HG02678 (cell line): ENCODE measurements around the gene DIS3L2.
"Not testable (repeated sequence)": the region's sequence is repeated elsewhere in the genome, so short reads cannot be mapped to it uniquely, and the experiment has no call there.

ENCODE experiments used
- ATAC-seq: cut with Tn5 transposase; IDR thresholded peaks from one replicate; pipeline ENCODE4 v1.9.1; 2021; ENCODE audit warnings: mild to moderate bottlenecking, moderate library complexity; ENCODE audit not compliant: unreplicated experiment

The DIS3L2 gene

DNA sequence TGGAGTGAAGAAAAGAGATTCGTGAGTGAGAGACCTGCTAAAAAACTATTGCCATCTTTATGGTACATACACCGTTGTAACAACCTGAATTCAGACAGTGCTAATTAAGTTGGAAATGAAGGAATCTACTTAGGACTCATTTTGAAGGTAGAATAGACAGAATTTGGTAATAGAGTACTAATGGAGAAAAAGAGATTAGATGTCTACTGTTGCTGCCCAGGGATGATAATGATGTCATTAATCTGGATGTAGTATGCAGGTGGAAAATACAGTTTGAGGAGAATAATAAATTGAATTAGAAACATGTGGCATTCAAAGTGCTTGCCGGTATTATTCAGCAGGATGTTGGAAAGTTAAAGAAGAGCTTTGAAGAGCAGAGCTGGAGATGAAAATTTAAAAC is 44.7 kb downstream of the DIS3L2 start:
- no peak for ATAC-seq

DNA sequence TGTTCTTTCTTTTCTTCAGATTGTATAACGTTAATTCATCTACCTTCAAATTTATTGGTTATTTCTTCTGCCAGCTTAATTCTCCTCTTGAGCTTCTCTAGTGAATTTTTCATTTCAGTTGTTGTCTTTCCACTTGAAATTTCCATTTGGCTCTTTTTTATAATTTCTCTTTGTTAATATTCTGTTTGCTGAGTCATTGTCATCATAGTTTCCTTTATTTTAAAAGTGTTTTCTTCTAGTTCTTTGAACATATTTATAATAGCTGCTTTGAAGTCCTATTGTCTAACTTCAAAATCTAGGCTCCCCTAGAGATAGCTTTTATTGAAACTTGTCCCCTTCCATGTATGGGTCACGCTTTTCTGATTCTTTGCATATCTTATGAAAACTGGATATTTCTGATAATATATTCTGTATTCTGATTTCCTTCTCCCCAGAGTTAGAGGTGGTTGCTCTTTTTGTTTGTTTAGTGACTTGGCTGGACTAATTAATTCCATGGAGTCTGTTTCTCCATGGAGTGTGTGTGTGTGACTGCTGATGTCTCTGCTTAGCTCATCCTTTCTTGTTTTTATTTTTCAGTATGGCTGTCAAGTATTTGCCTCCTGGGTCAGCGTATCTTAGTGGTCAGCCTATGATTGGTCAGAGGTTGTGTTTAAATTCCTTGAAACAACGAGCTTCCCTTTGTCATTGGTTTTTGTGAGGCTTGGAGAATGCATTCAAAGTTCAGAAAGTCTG is 47.6 kb downstream of the DIS3L2 start:
- no peak for ATAC-seq

DNA sequence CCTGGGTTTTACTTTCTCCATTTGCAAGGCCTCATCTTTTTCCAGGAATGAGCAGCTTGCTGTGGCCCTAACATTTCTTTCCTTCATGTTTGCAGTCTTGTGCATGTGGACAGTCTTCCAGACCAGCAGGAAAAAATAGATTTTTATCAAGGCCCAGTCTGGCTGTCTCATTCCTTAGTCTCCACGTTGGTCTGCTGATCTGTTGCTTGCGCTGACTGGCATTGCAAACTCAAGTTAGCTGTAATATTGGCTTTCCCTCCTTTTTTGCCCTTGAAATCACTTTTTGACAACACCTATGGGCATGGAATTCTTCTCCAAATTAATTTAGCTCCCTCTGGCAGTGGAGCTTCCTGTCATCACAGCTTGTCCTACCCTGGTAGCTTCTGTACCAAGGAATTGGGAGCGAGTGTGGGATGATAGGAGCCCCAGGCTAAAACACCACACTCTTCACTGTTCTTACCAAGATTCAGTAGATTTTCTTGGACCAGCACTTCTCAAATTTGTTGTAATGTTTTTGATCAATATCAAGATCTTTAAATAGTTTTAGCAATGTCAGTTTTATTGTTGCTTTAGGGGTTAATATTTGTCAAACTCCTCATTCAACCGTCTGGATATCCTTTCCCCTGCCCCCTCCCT is 48.2 kb downstream of the DIS3L2 start:
- ATAC-seq, result no peak

DNA sequence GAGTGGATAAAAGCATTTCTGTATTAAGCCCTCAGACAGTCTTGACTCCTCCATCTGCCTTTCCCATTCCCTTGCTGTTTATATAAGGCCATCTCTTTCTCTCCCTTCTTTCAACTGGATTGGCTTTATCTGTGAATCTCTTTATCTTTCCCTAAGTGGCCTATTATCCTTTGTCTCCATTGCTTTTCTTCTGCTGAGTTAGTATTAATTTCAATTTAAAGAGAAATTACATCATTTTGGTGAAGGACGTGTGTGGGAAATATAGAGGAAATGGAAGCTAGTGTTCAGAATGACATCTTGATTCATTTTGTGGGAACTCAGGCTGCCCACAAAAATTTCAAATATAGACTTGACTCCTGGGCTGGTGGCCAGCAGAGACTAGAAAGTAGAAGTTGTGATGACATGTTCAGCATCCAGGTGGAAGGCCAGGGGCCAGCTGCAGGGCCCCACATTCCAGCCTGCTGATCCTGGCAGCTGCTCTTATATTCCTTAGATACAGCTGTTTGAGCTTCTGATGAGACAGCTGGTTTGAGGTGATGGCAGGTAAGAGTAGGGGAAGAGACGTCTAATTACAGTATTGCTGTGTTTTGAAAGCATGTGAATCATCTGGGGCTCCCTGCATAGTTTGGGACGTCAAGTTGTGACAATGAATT is 52.3 kb downstream of the DIS3L2 start:
- ATAC-seq, result no peak

- no peak for ATAC-seq
Observed at GRCh38 chr2:232014681-232015080, 53.2 kb downstream of the DIS3L2 start.

DNA sequence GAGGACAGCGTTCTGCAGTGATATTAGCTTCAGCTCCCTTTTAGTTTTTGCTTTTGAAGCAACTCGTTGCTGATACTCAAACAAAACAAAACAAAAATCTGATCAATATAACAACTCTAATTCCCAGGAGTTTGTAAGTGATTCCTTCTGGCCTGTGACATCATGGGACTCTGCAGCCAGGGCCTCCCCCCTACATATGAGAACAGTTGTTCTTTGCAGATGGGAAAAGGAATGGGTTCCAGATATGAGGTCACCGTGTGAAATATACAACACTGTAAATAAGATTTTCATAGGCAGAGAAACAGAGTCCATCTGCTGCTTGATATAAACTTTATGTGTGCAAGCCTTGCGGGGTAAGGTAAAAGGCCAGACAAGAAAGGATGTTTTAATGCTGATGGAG is 56.7 kb downstream of the DIS3L2 start:
- ATAC-seq, result no peak

- no peak for ATAC-seq
Observed at GRCh38 chr2:232022718-232023117, 61.2 kb downstream of the DIS3L2 start.

DNA sequence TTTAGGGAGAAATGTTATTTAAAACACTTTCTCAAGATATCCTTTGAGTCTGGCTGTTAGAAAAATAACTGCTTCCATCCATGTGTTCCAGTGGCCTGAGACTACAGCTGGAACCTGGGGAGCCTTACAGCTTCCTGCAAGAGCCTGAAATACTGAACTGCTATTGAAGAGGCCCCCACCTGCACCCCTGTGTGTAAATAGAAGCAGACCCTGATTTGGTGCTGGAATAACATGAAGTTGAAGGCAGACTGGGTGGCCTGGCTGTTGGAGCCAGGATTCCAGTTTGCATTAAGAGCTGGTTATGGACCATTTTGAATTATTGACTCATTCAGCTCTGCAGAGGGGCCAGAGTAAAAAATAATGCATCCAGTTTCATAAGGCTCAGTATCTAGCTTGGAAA is 61.9 kb downstream of the DIS3L2 start:
- ATAC-seq, result no peak

DNA sequence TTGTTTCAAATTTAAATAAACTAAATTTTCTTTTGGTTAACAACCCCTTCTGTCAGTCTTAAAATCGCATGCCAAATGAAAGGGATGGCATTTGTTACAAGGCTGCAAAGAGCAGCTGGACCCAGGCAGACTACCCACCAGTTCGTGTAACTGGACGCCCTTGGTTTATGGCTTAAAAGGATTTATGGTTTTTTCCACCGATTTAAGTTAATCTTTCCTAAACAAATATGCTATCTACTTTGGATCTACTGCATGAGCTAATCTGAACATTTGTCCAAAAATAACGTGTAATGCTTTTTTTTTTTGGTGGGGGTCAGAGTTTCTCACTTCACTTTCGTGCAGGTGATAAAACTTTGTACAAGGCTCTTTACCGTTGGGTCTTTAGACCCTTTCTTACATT is 62.9 kb downstream of the DIS3L2 start:
- no peak for ATAC-seq

GRCh38 chr2:232026910-232027309 is 65.4 kb downstream of the DIS3L2 start:
- ATAC-seq, result peak; percentile 98

DNA sequence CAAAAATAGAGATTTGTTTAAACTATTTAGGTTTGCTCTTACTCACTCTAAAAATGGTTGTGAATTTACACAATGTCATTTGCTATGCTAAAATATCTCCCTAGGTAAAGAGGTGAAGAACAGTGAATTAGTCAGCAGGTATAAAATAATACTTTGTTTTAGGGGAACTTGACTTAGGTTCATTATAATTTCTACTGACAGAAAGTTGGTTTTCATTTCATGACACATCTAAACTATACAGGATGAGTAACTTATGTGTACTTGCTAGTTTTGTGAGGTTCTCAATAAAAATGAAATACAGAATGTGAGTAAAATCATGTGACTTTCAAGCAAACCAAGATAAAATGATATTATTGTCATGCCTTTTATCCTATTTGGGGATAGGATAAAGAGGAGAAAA is 66.0 kb downstream of the DIS3L2 start:
- ATAC-seq, result no peak

DNA sequence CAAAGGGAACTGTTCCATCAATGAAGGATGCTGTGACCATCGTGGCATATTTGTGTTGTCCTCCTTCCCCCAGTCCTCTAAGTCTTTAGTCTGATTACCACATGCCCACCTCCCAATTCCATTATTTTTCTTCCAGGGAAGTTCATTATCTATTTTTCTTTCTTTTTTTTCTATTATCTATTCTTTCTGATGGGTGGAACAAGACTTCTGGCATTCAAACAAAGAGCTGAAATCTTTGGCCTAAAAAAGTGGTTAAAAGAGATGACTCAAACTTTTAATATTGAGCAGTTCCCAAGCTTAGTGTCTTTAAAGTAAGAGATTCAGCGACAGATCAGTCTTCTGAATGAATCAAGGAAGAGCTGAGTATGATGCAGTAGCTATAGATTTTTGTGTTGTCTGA is 66.6 kb downstream of the DIS3L2 start:
- no peak for ATAC-seq

DNA sequence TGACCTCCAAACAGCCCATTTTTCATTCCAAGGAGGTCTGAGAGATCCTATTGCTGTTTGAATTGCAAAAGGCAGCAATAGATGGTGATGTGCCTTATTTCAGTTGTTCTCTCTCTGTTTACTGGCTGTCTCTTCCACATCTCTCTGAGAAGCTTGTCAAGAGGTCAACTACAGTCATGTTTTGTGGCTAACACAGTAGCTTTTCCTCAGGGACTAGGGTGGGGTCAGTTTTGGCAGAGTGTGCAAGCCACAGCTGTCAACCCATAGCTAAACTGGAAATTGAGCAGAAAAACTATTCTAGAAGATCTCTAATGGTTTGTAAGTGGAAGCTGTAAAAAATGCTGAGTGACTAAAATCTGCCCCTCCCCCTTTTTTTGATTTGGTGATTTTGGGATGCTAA is 67.1 kb downstream of the DIS3L2 start:
- ATAC-seq, result no peak

DNA sequence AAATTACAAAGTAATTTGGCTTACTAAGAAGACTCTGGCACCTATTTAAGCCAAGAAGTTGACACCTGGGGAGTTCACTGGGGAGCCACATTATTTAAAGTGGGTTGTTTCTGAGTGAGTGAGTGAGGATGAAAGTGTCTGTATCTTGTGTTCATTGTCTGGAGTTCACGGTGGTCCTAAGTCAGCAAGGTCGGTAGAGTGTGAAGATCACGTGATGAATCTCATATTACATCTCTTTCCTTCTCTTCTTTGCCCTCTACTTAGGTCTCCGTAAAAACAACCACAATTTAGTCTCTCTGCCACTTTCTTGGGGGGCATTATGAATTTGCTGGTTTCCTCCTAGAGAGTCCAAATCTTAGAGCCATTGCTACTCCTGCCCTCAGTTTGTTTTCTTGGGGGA is 67.8 kb downstream of the DIS3L2 start:
- ATAC-seq, result no peak

DNA sequence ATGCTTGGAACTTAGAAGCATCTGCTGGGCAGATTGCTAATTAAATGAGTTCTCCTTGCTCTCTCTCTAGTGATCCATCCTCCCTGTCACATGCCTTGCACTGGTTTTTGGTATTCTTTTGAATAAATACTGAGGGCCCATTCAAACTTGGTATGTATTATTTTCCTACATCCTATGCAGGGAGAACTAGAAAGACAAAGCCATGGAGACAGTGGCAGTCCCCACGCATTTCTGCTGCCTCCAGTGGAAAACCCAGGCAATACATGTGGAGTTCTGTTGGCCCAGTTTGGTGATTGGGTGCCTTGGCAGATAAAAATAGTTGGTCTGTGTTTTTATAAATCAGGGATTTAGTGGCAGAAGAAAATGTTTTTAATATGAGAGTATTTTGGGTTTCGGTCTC is 68.7 kb downstream of the DIS3L2 start:
- ATAC-seq, result no peak

DNA sequence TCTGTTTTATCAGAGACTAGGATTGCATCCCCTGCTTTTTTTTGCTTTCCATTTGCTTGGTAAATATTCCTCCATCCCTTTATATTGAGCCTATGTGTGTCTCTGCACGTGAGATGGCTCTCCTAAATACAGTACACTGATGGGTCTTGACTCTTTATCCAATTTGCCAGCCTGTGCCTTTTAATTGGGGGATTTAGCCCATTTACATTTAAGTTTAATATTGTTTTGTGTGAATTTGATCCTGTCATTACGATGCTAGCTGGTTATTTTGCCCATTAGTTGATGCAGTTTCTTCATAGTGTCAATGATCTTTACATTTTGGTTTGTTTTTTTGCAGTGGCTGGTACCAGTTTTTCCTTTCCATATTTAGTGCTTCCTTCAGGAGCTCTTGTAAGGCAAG is 73.8 kb downstream of the DIS3L2 start:
- ATAC-seq, result not testable (repeated sequence)

GRCh38 chr2:232036876-232037275 is 75.4 kb downstream of the DIS3L2 start:
- not testable (repeated sequence) for ATAC-seq

GRCh38 chr2:232038251-232038880 is 76.9 kb downstream of the DIS3L2 start:
- ATAC-seq, result no peak

DNA sequence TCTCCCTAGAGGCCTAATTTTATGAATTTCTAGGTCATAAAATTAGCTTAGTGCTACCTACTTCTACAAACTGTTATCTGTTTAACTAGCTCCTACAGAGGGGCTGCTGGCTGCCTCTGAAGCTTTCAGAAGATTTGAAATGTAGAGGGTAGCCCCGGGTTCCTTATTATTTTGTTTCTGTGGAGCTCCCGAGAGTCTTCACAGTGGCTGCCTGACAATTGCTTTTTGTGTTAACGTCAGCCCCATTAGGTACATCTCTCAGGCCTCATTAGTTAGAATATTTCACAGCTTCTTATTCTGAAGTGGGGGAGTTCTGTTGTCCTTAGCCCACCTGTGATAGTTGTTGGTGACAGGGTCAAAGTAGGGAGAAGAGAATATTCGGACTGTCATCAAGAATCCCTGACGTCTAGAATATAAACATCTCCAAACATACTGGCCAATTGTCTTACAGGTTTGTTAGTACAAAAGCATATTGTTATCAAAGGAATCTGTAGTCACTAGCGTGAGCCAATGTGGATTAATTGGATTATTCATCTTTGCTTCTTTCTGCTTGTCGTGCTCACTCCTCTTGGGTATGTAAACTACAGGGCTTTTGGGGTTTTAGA is 77.5 kb downstream of the DIS3L2 start:
- no peak for ATAC-seq

DNA sequence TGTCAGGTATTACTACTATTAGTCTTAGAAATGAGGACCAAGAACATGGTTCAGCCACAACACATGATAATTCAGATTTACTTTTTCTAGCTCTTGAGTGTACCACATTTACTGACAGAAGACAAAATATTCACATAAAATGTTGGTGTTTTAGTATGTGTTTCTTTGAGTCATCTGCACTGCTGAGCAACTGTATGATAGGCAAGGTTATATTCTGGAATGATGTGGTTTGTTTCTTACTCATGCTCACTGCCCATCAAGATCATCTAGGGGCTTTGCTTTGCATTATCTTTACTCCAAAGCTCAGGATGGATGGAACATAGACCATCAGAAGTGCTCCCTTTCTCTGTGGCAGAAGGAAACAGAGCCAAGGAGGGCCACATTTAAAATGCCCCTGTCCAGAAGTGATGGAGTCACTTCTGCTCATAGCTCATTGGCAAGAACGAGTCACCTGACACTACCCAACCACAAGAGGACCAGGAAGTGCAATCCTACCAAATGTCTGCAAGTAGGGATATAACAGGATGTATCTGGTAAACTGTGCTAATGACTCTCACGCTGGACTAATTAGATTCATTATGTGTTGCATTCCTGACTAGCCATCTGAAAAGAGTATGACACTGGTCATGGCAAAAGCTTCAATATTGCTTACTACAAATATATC is 81.5 kb downstream of the DIS3L2 start:
- ATAC-seq, result no peak

GRCh38 chr2:232043966-232044365 is 82.5 kb downstream of the DIS3L2 start:
- no peak for ATAC-seq
